Measurements from ENCODE around the gene POMGNT2. TPM values are rescaled to one million over a fixed set of nuclear protein-coding genes. Genes with fewer than 3 reads are reported as not detected.

The POMGNT2 gene
- total and polyA plus RNA-seq, 2 experiments from 2014 or later: 10.7 to 26.1 TPM

DNA sequence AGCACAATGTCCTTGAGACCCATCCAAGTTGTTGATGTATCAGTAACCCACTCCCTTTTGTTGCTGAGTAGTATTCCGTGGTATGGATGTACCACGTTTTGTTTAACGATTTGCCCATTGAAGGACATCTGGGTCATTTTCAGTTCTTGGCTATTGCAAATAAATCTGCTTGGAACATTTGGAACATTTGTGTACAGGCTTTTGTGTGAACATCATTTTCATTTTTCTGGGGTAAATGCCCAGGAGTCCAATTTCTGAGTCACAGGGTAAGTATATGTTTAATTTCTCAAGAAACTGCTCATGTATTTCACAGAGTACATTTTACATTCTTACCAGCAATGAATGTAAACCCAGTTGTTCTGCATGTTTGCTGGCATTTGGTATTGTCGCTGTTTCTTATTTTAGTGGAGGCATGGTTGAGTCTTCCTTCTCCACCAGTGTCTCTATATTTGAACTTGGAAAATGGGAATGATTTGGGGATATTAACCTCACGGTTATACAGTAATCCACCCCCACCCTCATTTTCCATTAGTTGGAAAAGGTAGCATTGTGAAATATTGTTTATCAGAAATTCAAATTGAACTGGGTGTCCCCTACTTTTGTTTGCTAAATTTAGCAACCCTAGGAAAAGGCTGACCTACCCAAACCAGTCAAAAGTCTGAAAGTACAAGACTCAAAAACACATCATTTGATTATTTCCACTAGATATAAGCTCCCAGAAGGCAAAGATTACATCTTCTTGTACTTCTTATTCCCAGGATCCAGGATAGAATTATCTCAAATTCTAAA is 30.8 kb downstream of the POMGNT2 start:
- Mint-ChIP-seq H3K36me3 (ENCODE audit: low read depth) (peaks cover 19% of the 10 kb centered on the region), H3K9me3 (peaks cover 5% of the 10 kb centered on the region; the same call in 2 of the 3 replicates), H3K27me3 (ENCODE audit: insufficient read depth, low read depth, poor library complexity) (peaks cover 4% of the 10 kb centered on the region), H3K4me1 (no peaks in the 10 kb centered on the region), H3K4me3 (no peak overlapping the region), H3K27ac (no peak overlapping the region)
- no peak for DNase-seq (ENCODE audit: low spot score)
- H3K4me2 ChIP-seq: no peak overlapping the region
- no peak overlapping the region for H2AFZ ChIP-seq
- H3K4me3 ChIP-seq: no peak overlapping the region
- no peak for ATAC-seq
- H3K9me2 ChIP-seq (ENCODE audit: insufficient read depth): peaks cover 8% of the 10 kb centered on the region; the same call in 1 of the 2 replicates
- H3K4me1 ChIP-seq (ENCODE audit: insufficient read depth): no peaks in the 10 kb centered on the region
- H3K27ac ChIP-seq (ENCODE audit: low read depth): no peak overlapping the region
- no peaks in the 10 kb centered on the region for H3K36me3 ChIP-seq (ENCODE audit: insufficient read depth)
- no peaks in the 10 kb centered on the region for H3F3A ChIP-seq (replicated peaks; ENCODE audit: low read depth)
- H3K79me2 ChIP-seq (replicated peaks; ENCODE audit: insufficient read depth): no peaks in the 10 kb centered on the region
- TF ChIP-seq, protein P1, sequence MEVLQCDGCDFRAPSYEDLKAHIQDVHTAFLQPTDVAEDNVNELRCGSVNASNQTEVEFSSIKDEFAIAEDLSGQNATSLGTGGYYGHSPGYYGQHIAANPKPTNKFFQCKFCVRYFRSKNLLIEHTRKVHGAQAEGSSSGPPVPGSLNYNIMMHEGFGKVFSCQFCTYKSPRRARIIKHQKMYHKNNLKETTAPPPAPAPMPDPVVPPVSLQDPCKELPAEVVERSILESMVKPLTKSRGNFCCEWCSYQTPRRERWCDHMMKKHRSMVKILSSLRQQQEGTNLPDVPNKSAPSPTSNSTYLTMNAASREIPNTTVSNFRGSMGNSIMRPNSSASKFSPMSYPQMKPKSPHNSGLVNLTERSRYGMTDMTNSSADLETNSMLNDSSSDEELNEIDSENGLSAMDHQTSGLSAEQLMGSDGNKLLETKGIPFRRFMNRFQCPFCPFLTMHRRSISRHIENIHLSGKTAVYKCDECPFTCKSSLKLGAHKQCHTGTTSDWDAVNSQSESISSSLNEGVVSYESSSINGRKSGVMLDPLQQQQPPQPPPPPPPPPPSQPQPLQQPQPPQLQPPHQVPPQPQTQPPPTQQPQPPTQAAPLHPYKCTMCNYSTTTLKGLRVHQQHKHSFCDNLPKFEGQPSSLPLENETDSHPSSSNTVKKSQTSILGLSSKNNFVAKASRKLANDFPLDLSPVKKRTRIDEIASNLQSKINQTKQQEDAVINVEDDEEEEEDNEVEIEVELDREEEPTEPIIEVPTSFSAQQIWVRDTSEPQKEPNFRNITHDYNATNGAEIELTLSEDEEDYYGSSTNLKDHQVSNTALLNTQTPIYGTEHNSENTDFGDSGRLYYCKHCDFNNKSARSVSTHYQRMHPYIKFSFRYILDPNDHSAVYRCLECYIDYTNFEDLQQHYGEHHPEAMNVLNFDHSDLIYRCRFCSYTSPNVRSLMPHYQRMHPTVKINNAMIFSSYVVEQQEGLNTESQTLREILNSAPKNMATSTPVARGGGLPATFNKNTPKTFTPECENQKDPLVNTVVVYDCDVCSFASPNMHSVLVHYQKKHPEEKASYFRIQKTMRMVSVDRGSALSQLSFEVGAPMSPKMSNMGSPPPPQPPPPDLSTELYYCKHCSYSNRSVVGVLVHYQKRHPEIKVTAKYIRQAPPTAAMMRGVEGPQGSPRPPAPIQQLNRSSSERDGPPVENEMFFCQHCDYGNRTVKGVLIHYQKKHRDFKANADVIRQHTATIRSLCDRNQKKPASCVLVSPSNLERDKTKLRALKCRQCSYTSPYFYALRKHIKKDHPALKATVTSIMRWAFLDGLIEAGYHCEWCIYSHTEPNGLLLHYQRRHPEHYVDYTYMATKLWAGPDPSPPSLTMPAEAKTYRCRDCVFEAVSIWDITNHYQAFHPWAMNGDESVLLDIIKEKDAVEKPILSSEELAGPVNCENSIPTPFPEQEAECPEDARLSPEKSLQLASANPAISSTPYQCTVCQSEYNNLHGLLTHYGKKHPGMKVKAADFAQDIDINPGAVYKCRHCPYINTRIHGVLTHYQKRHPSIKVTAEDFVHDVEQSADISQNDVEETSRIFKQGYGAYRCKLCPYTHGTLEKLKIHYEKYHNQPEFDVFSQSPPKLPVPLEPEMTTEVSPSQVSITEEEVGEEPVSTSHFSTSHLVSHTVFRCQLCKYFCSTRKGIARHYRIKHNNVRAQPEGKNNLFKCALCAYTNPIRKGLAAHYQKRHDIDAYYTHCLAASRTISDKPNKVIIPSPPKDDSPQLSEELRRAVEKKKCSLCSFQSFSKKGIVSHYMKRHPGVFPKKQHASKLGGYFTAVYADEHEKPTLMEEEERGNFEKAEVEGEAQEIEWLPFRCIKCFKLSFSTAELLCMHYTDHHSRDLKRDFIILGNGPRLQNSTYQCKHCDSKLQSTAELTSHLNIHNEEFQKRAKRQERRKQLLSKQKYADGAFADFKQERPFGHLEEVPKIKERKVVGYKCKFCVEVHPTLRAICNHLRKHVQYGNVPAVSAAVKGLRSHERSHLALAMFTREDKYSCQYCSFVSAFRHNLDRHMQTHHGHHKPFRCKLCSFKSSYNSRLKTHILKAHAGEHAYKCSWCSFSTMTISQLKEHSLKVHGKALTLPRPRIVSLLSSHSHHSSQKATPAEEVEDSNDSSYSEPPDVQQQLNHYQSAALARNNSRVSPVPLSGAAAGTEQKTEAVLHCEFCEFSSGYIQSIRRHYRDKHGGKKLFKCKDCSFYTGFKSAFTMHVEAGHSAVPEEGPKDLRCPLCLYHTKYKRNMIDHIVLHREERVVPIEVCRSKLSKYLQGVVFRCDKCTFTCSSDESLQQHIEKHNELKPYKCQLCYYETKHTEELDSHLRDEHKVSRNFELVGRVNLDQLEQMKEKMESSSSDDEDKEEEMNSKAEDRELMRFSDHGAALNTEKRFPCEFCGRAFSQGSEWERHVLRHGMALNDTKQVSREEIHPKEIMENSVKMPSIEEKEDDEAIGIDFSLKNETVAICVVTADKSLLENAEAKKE (CRISPR knock-in tag; IDR thresholded peaks at IDR 0.05): no peak
- TF ChIP-seq, protein P2, sequence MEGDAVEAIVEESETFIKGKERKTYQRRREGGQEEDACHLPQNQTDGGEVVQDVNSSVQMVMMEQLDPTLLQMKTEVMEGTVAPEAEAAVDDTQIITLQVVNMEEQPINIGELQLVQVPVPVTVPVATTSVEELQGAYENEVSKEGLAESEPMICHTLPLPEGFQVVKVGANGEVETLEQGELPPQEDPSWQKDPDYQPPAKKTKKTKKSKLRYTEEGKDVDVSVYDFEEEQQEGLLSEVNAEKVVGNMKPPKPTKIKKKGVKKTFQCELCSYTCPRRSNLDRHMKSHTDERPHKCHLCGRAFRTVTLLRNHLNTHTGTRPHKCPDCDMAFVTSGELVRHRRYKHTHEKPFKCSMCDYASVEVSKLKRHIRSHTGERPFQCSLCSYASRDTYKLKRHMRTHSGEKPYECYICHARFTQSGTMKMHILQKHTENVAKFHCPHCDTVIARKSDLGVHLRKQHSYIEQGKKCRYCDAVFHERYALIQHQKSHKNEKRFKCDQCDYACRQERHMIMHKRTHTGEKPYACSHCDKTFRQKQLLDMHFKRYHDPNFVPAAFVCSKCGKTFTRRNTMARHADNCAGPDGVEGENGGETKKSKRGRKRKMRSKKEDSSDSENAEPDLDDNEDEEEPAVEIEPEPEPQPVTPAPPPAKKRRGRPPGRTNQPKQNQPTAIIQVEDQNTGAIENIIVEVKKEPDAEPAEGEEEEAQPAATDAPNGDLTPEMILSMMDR (conservative IDR thresholded peaks at IDR 0.05; ENCODE audit: low read depth in 2 of 2): no peak
- TF ChIP-seq JUNB (IDR thresholded peaks at IDR 0.05; ENCODE audit: unreplicated experiment) (no peak), STAT1 (IDR thresholded peaks at IDR 0.05; ENCODE audit: unreplicated experiment) (no peak), CREB1 (CRISPR knock-in tag; IDR thresholded peaks at IDR 0.05; ENCODE audit: low read depth) (no peak), NANOG (IDR thresholded peaks at IDR 0.05; ENCODE audit: borderline replicate concordance) (no peak), POLR2AphosphoS5 (IDR thresholded peaks at IDR 0.05; ENCODE audit: low read depth) (no peak), ZNF331 (CRISPR knock-in tag; IDR thresholded peaks at IDR 0.05; ENCODE audit: low read depth) (no peak), EZH2phosphoT487 (IDR thresholded peaks at IDR 0.05; ENCODE audit: unreplicated experiment) (no peak), ZNF114 (CRISPR knock-in tag; IDR thresholded peaks at IDR 0.05) (no peak), EZH2 (IDR thresholded peaks at IDR 0.05; ENCODE audit: low read depth, unreplicated experiment) (no peak)
- TF ChIP-seq, protein P3, sequence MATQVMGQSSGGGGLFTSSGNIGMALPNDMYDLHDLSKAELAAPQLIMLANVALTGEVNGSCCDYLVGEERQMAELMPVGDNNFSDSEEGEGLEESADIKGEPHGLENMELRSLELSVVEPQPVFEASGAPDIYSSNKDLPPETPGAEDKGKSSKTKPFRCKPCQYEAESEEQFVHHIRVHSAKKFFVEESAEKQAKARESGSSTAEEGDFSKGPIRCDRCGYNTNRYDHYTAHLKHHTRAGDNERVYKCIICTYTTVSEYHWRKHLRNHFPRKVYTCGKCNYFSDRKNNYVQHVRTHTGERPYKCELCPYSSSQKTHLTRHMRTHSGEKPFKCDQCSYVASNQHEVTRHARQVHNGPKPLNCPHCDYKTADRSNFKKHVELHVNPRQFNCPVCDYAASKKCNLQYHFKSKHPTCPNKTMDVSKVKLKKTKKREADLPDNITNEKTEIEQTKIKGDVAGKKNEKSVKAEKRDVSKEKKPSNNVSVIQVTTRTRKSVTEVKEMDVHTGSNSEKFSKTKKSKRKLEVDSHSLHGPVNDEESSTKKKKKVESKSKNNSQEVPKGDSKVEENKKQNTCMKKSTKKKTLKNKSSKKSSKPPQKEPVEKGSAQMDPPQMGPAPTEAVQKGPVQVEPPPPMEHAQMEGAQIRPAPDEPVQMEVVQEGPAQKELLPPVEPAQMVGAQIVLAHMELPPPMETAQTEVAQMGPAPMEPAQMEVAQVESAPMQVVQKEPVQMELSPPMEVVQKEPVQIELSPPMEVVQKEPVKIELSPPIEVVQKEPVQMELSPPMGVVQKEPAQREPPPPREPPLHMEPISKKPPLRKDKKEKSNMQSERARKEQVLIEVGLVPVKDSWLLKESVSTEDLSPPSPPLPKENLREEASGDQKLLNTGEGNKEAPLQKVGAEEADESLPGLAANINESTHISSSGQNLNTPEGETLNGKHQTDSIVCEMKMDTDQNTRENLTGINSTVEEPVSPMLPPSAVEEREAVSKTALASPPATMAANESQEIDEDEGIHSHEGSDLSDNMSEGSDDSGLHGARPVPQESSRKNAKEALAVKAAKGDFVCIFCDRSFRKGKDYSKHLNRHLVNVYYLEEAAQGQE (IDR thresholded peaks at IDR 0.05; ENCODE audit: unreplicated experiment): no peak
- TF ChIP-seq, protein P4, sequence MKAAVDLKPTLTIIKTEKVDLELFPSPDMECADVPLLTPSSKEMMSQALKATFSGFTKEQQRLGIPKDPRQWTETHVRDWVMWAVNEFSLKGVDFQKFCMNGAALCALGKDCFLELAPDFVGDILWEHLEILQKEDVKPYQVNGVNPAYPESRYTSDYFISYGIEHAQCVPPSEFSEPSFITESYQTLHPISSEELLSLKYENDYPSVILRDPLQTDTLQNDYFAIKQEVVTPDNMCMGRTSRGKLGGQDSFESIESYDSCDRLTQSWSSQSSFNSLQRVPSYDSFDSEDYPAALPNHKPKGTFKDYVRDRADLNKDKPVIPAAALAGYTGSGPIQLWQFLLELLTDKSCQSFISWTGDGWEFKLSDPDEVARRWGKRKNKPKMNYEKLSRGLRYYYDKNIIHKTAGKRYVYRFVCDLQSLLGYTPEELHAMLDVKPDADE (IDR thresholded peaks at IDR 0.05): no peak
- H3K27me3 ChIP-seq (ENCODE audit: insufficient read depth): no peaks in the 10 kb centered on the region
- no peaks in the 10 kb centered on the region for H4K20me1 ChIP-seq (replicated peaks; ENCODE audit: insufficient read depth)
